22Rv1 (cell line): Measurements from ENCODE around the gene TRPV3.

ENCODE experiments used
- CTCF ChIP-seq: fragments of 450-650 bp; IDR thresholded peaks from 2 replicates; pipeline ENCODE4 v1.5.1; 2017; ENCODE audit warnings: mild to moderate bottlenecking
- ZFX ChIP-seq: fragments of 450-650 bp; IDR thresholded peaks from 2 replicates; pipeline ENCODE4 v1.6.1; 2017; ENCODE audit warnings: antibody characterized with exemption, borderline replicate concordance

GRCh38 chr17:3497101-3497500 lies 60.5 kb downstream of the TRPV3 start:
- no peak for TF ChIP-seq CTCF
- no peak for TF ChIP-seq ZFX
